ENCODE measurements around the gene ACOT11.

The ACOT11 gene

DNA sequence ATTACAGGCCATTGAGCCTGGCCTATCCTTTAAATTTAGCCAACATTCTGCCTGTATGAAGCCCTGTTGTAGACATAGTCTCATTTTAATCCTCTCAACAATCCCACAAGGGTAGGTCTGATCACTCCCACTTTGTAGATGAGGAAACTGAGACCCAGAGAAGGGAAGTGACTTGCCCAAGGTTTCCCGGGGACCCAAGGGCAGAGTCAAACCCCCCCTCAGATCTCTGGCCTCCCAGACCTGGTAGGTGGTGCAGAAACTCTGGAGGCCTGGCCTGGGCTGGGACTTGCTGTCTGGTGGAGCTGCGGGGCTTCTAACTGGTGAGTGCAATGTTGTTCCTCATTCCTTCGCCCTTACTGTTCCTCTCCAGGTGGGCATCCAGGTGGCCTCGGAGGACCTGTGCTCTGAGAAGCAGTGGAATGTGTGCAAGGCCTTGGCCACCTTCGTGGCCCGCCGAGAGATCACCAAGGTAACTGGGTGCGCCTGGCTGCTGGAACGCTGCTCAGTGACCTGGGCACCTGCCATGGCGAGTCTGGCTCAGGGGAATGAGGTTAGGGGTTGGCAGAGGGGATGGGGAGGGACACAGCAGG lies 45.6 kb downstream of the ACOT11 start:
- no peak for DNase-seq

DNA sequence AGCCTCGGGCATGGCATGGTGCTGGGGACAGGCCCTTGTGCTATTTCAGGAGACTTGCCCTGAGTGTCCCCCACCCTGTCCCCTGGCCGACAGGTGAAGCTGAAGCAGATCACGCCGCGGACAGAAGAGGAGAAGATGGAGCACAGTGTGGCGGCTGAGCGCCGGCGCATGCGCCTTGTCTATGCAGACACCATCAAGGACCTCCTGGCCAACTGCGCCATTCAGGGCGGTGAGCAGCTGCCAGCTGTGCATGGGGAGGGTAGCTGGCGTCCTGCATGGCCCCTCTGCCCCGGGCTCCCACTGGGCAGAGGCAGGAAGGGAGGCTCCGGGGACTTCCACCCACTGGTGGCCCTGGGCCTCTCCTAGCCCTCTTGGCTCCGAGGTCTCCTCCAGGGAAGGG lies 46.4 kb downstream of the ACOT11 start:
- DNase-seq: no peak

DNA sequence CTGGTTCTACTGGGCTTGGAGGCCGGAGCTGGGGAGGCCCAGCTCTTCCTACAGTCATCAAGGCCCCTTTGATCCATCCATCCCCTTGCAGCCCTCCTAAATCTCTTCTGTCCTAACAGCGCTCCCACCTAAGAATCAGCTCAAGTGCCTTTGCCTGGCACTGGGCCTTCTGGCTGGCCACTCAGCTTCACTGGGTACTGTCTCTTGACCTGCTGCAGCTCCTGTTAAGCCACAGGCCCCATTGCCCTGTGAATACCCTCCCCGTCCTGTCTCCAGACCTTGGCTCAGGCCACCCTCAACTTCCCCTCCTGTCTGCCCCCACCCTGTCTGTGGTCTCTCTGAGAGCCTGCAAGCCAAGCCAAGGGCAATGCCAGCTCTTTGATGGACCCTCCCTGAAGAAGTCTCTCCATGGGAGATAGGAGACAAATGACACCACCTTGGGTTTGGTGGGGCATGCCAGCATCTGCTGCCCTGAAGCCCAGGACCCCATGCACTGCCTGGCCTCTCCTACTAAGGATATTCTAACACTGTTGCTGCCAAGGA lies 48.0 kb downstream of the ACOT11 start:
- DNase-seq: no peak

DNA sequence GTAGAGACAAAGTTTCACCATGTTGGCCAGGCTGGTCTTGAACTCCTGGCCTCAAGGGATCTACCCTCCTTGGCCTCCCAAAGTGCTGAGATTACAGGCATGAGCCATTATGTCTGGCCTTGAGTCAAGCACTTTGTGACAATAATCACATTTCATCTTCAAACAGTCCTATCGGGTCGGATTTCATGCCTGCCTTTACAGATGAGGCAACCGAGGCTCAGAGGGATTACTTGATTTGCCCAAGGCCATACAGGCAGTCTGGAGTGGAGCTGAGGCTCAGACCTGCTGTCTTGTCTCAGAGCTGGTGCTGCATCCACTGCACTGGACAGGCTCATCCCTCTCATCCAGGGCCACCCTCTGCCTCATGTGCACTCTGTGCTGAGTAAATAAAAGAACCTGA lies 48.7 kb downstream of the ACOT11 start:
- DNase-seq: no peak

DNA sequence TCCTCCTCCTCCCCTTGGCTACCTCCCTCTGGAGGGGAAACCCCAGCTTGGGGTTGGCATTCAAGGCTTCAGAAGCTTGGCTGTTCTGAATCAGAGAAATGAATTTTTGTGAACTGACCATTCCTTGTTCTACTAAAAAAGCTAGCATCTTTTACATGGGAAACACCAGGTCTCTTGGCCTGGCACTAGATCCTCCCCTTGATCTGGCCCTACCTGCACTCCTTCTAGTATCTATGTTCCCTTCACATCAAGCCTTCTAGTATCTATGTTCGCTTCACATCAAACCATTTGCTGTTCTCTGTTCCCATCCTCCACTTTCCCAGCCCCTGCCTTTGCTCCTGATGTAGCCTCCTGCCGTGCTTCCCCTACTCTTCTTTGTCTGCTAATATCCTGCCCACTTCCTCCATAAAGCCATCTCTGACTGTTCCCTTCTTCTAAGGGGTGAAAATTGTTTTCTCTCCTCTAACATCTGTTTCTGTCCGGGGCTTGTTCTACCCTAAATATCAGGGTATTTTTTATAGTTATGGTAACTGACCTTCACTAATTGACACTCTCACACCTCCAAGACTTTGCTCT lies 49.5 kb downstream of the ACOT11 start:
- no peak for DNase-seq

DNA sequence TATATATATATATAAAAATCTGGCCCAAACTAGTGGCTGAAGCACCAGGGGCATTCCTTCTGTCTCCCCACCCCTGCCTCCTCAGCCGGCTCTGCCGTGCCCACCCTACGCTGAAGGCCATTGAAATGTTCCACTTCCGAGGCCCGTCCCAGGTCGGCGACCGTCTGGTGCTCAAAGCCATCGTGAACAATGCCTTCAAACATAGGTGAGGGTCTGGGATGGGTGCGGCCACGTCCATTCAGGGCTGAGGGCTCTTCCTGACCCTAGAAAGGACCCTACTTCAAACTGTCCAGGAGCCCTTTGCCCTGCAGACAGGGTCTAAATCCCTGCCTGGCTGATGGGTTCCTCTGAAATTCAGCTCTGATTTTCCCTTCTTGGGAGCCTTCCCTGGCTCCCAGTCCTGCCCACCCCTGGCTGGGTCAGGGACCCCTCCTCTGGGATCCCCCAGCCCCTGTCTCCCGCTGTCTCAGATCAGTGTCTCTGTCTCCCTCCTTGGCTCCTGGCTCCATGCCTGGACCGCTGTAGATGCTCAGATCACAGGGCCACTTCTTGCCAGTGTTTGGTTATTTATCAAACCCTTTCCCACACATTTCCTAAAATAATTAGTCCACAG lies 51.3 kb downstream of the ACOT11 start:
- no peak for DNase-seq

DNA sequence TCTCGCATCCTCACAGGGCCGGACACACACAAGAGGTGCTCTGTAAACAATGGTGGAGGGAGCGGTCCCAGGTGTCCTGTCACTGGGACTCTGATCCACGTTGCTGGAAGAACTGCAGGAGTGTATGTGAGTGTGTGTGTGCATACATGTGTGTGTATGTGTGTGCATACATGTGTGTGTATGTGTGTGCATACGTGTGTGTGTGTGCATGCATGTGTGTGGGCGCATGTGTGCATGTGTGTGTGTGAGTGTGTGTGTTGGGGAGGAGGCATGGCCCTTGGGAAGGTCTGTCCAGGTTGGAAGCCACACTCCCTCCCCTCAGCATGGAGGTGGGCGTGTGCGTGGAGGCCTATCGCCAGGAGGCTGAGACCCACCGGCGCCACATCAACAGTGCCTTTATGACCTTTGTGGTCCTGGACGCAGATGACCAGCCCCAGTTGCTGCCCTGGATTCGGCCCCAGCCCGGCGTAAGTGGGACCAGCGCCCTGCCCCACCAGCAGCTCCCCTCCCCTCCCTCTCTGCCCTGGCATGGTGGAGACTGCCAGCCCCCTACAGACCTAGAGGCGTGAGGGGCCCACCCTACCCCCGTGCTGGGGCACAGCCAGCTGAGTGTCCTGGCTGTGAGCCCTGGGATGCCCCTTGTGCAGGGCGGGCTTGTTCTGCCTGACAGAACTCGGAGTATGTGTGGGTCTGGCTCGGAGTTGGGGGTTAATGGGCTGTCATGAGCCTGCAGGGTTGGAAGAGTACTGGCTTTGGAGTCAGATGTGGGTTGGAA lies 53.1 kb downstream of the ACOT11 start:
- no peak for DNase-seq

DNA sequence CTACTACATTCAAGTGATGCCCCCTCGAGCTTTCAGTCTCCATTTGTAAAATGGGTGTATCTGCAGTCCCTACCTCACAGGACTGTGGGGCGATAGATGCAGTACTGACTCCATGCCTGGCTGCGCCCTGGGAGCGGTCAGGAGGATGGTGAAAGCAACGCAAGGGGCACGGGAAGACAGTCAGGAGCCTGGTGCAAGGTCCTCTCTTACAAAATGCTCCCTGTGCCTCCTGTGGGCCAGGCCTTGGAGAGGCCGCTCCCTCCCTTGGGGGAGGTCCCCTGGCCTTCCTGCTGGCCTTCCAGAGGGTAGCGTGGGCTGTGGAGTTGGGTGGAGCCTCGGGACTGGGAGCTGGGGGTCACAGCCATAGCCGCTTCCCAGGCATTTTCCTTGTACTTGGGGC lies 53.7 kb downstream of the ACOT11 start:
- DNase-seq: no peak

DNA sequence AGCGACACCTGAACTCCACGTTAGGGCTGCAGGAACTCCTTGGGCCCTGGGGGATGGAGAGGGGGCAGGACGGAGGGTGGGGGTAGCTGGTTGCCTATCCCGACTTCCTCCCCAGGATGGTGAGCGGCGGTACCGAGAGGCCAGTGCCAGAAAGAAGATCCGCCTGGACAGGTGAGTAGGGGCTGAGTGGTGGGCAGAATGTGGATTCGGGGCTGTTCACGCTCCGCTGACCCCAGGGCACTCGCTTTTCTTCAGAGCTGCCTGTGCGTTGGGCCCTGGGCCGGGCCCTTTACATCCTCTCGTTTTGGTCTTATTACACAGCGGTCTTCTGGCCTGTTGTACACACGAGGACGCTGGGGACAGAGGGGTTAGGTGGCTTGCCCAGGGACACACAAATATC lies 54.5 kb downstream of the ACOT11 start:
- DNase-seq: no peak

DNA sequence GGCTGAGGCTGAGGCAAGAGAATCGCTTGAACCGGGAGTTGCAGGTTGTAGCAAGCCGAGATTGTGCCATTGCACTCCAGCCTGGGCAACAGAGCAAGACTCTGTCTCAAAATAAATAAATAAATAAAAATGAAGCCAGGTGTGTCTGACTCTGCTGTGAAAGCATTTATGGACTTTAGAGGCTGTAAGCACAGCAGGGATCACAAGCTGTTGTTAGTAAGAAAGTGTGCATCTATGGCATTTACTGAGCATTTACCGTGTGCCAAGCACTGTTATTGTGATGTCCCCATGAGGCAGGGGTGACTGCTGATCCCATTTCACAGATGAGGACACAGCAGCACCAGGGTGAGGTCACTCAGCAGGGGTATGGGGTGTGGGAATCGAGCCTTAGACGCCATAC lies 55.2 kb downstream of the ACOT11 start:
- DNase-seq: no peak

DNA sequence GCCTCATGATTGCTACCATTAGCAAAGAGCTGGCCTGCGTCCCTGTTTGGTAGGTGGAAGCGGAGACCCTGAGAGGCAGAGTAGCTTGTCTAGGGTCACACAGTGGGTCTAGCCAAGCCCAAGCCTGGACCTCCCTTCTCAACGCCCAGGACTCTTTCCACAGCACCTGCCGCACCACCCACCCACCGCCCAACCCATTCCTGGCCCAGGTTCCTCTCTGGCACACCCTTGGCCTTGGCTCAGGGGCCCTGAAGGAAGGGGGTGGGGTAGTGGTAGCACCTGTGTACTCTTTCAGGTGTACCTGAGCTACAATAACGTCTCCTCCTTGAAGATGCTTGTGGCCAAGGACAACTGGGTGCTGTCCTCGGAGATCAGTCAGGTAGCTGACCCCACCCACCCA lies 56.0 kb downstream of the ACOT11 start:
- no peak for DNase-seq

DNA sequence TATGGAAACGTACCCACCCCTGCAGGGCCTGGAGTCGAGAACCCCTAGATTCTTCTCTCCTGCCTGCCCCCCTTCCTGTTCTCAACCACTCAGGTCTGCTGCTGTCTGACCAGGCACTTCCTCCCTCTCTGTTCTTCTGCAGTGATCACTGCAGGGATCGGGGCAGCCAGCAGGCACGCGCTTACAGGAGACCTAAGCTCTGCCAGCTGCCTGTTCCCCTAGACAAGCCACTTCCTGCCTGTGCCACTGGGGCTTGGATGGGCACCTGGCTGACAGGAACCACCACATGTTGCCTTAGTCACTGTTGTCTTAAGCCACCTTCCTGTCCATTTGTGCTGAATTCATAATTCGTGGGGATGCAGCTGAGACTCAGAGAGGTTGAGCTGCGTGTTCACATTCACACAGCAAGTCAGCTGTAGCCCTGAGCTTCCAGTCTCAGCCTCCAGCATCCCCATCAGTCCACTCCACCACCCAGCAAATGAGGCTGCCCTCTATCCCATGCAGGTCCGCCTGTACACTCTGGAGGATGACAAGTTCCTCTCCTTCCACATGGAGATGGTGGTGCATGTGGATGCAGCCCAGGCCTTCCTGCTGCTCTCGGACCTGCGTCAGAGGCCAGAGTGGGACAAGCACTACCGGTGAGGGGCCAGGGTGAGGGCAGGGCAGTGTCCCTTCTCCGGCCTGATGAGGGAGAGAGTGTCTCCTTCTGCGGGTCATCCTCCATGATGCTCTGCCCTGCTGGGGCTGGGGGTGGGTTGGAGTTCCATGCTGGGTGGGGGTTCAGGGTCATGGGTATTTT lies 56.7 kb downstream of the ACOT11 start:
- no peak for DNase-seq

DNA sequence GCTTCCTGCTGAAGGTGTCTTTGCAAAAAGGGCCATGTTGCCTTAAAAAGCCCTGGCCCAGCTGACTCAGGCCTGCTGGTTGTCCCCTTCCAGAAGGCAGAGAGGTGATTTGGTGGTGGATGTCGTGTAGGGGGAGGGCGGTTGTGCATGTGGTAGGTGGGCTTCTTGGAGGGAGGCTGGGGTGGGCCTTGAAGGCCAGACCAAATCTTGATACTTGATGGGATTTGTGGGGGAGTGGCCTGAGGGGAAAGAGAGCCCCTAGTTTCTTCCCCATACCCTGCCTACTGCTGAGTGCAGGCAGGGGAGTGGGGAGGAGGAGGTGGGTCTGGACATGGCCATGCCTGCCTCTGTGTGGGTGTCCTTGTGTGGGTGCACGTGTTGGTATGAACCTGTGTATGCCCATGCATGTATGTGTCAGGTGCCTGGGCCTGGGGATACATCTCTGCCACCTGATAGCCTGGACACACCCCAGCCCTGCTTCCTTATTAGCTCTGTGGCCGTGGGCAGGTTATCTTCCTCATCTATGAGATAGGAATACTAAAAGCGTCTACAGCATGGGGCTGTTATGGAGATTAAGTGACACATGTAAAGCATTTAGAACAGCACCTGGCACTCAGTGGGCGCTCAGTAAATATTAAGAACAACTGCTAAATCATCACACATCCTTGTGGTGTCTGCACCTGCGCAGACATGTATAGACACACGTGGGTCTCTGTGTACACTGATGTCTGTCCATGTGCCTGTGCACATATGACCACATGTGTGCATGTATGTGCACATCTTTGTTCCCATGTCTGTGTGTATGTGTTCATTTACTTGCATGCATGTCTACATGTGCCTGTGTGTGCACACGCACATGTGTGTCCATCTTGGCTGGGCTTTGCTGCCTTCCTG lies 58.3 kb downstream of the ACOT11 start:
- DNase-seq: no peak

DNA sequence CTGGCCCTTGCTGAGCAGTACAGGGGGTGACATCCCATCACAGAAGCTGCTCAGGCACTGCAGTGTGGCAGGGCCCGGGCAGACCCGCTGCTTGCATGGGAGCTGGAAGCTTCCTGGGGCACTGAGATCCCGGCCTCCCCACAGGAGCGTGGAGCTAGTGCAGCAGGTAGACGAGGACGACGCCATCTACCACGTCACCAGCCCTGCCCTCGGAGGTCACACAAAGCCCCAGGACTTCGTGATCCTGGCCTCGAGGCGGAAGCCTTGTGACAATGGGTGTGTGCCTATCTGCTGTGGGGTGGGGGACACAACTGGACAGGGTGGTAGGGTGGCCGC lies 58.9 kb downstream of the ACOT11 start:
- DNase-seq: no peak

DNA sequence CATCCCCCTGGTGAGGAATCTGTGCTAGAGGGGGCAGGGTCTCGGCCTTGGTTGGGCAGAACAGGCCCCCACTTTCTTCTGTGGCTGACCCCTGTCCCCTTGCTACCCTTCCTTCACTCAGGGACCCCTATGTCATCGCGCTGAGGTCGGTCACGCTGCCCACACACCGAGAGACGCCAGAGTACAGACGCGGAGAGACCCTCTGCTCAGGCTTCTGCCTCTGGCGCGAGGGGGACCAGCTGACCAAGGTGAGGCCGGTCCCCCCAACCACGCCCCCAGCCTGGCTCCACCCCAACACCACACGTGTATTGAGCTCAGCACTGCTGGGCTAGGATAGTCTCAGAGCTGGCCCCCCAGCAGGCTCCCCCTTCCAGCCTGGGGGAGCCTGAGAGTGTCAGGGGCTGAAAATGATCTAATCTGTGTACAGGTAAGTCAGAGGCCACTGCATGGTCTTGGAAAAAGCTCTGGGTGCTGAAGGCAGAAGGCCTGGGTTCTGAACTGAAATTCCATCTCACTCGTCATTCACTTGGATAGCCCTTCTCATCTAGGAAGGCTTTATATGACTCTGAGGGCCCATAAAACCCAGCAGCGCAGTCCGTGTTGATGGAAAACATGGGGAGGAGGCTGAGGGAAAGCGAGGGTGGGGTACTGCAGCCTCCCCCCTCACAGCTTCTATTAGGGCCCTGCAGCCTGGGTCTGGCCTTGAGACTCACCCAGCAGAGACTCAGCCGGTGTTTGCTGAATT lies 60.0 kb downstream of the ACOT11 start:
- no peak for DNase-seq

DNA sequence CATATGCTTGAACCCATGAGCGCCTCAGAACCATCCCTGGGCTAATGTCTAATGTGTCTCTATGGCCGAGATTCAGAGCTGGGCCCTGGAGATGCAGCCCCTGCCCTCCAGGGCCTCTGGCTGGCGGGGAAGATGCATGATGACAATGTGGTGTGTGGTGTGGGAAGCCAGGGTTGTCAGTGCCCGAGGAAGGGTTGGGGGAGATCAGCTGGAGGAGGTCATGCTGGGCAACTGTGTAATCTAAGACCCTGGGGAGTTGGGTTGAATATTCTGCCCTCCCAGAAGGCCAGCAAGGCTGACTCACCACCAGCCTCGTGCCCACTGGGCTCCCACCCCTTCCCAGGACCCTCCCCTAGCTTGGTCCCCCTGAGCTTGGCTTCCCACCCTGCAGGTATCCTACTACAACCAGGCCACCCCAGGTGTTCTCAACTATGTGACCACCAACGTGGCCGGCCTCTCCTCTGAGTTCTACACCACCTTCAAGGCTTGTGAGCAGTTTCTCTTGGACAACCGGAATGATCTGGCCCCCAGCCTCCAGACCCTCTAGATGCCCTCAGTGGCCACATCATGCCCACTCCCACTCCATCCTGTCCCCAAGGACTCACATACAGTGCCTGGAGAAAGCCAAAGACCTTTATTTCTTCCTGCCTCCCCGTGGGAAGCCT lies 60.7 kb downstream of the ACOT11 start:
- no peak for DNase-seq

DNA sequence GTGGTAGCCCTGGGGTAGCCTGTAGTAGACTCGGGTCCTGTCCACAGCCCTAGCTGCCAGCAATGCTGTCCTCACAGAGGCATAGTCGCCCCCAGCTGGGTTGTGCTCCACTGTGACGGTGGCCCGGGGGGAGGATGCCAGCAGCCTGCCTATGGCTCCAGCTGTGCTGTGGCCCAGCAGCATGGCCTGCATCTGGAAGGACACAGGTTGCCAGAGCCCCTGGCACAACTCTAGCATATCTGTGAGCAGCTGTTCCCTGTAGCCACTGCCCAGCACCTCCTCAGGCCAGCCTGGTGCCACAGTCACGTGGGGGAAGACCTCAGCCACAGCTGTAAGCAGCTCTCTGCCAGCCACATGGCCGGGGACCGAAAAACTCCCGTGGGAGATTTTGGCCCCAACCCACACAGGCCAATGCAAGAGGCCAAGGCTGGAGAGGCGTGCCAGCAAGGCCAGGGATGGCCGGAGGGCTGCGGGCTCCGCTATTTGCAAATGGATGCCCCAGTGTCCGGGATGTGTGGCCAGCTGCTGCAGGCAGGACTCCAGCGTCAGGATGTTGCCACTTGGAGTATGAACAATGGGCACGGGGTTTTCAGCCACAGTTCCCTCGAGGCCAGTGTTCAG lies 61.4 kb downstream of the ACOT11 start:
- no peak for DNase-seq

DNA sequence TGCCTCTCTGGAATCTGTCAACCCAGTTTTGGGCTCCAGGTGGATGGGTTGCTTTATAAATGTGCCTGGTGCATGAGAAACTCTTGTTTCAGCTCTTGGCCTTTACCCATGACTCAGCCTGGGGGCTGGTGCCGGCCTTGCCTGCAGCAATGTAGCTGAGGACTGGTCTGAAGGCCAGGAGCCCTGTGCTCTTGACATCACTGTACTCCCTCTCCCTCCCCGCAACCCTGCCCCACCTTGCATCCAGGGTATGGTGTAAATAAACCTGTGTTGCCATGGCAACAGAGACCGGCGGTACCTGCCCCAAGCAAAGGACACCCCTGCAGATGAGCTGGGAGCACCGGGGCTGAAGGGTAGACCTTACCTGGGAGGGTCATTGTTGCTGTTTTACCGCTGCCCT lies 62.0 kb downstream of the ACOT11 start:
- DNase-seq: no peak

DNA sequence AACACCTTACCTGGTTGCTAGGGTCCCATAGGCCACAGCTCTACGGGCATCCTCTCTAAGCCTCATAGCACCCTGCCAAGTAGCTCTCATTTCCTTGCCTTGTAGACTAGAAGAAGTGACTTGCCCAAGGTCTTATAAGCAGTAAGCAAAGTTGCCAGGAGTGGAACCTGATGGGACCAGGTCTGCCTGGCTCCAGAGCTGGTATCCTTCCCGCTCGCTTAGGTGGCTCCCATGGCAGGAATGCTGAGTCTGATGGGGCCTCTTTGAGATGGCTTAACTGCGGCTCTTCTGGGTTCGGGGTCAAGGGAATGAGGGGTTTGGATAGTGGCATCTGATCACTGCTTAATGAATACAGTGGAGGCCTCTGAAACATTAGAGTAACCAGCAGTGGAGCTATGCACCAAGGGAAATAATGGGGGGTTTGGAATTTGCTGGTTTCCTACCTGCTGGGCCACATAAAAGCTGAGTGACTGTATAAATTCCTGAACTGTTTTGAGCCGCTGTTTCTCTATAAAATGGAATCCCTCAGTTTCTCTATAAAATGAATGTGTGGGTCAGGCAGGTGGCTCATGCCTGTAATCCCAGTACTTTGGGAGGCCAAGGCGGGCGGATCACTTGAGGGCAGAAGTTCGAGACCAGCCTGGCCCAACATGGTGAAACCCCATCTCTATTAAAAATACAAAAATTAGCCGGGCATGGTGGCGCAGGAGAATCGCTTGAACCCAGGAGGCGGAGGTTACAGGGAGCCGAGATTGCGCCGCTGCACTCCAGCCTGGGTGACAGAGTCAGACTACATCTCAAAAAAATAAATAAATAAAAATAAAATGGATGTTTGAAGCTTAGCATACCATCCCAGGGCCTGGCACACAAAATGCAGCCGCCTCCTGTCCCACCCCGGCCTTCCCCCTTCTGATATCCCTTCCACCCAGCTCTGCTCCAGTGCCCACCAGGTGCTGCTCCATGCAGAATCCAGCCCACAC lies 62.9 kb downstream of the ACOT11 start:
- DNase-seq: no peak
